Heart right ventricle (tissue), 16 donors: ENCODE results near the gene LYSMD1. TPM values are rescaled to one million over a fixed set of nuclear protein-coding genes. Genes with fewer than 3 reads are reported as not detected.
"Not testable (repeated sequence)": the region's sequence is repeated elsewhere in the genome, so short reads cannot be mapped to it uniquely, and the experiment has no call there.

Source experiments
- ATAC-seq, 8 donors: fragments of 200-7000 bp; cut with Tn5 transposase; one replicate each; pipeline ENCODE4 v1.9.1; 2020; ENCODE audit warnings: mild to moderate bottlenecking in 8 of 8, moderate library complexity in 8 of 8, moderate number of reproducible peaks in 1 of 8
- DNase-seq, 2 donors: peaks; one replicate each; pipeline ENCODE4 v3.0.0-alpha.2; 2020
- H3K27ac ChIP-seq, 10 donors: fragments of 200-600 bp; sonication (generic) in 2 of 10; one replicate each; pipeline versions ENCODE4 v1.5.0 to v1.8.0; 2020 to 2022; ENCODE audit warnings: mild to moderate bottlenecking in 3 of 10
- H3K27me3 ChIP-seq, 7 donors: fragments of 200-600 bp; one replicate each; pipeline ENCODE4 v1.8.0; 2021 to 2022; ENCODE audit warnings: mild to moderate bottlenecking in 2 of 7
- H3K36me3 ChIP-seq, 9 donors: fragments of 200-600 bp; sonication (generic) in 1 of 9; one replicate each; pipeline versions ENCODE4 v1.5.0 to v1.8.0; 2020 to 2022; ENCODE audit warnings: mild to moderate bottlenecking in 2 of 9
- H3K4me1 ChIP-seq, 9 donors: fragments of 200-600 bp; sonication (generic) in 1 of 9; one replicate each; pipeline versions ENCODE4 v1.5.0 to v1.8.0; 2020 to 2022; ENCODE audit warnings: mild to moderate bottlenecking in 4 of 9
- H3K4me3 ChIP-seq, 10 donors: fragments of 200-600 bp; sonication (generic) in 2 of 10; one replicate each; pipeline versions ENCODE4 v1.5.0 to v1.8.0; 2020 to 2022; ENCODE audit warnings: mild to moderate bottlenecking in 7 of 10, moderate library complexity in 2 of 10
- H3K9me3 ChIP-seq, 11 donors: fragments of 200-600 bp in 10 of 11; sonication (generic) in 2 of 11; one replicate each; pipeline versions ENCODE4 v1.5.0 to v1.8.0; 2013 to 2022; ENCODE audit warnings: mild to moderate bottlenecking in 2 of 11, control low read depth in 1 of 11, moderate library complexity in 1 of 11
- WGBS, 2 donors: extraction: QIAGEN DNeasy Blood & Tissue Kit; methylation state at CpG; one replicate each; pipeline ENCODE4 v1.1.7; 2013; ENCODE audit warnings: inconsistent platforms in 1 of 2; 5-methylcytosine and 5-hydroxymethylcytosine counted together
- intact Hi-C, 10 donors: fragments of 100-400 bp; cut with DNase I; formaldehyde crosslinking; loops; one replicate each; pipeline versions ENCODE4 v1.11.1 to v1.14.2; 2022
- polyA plus RNA-seq, 2 donors: library from polyadenylated mRNA; stranded (reverse); fragments of 200-250 nt; gene quantifications; one replicate each; pipeline ENCODE4 v1.2.3, GENCODE V29; 2013
- total RNA-seq, 10 donors: library from RNA; stranded (reverse); fragmentation: NEBNext Ultra II Directional in 3 of 10; extraction: Animal tissue kit (Norgen Biotek cat#: 25700) in 3 of 10; gene quantifications; one replicate each; pipeline versions ENCODE4 v1.2.1 to v1.2.4, GENCODE V29; 2021 to 2023
- TF ChIP-seq, protein P1 (sequence below), 9 donors: fragments of 200-600 bp; sonication (generic) in 2 of 9; IDR thresholded peaks; one replicate each; pipeline versions ENCODE4 v1.5.0 to v1.8.0; 2021 to 2022; ENCODE audit warnings: antibody characterized with exemption in 9 of 9, mild to moderate bottlenecking in 5 of 9, moderate library complexity in 1 of 9
- donor health status: Arrhythmogenic right ventricular cardiomyopathy.
- donor health status: ischemic (EF 13 %, LVEDD 7.1; RV severe dilation, severe dysfunction).
- donor health status: healthy with polysubstance abuse.
- donor health status: DM: no; HTN: yes; CAD: no.
- donor health status: DM: no; HTN: no; CAD: no.
- donor health status: ischemic (EF 25% LVEDD 6.9; RV normal size, moderate dysfunction).
- donor health status: ischemic (EF 25% LVEDD 5.7; RV mildly dilated, moderate dysfunction).
- donor health status: healthy.
- donor health status: DM: yes; HTN: yes; CAD: no.
- donor health status: Ischemic cardiomyopathy.
- donor health status: ischemic (EF 35%, LVEDD 5.7; RV mildly dilated, moderate dysfunction).
- donor health status: nonischemic (EF 11% LVEDD 7.7; RV severe dilation, severe dysfunction).
- donor health status: DM: yes; HTN: yes; CAD: no.
- donor health status: PGD.
- donor health status: ischemic (EF 29% LVEDD 5.4; RV normal size, mild dysfunction).
- donor health status: nonischemic (EF 23%, LVEDD 6.1; RV moderate dilation, normal function).

LYSMD1 gene
- total and polyA plus RNA-seq, 12 donors = 5.7 to 16.5 (median 12.8) TPM

DNA sequence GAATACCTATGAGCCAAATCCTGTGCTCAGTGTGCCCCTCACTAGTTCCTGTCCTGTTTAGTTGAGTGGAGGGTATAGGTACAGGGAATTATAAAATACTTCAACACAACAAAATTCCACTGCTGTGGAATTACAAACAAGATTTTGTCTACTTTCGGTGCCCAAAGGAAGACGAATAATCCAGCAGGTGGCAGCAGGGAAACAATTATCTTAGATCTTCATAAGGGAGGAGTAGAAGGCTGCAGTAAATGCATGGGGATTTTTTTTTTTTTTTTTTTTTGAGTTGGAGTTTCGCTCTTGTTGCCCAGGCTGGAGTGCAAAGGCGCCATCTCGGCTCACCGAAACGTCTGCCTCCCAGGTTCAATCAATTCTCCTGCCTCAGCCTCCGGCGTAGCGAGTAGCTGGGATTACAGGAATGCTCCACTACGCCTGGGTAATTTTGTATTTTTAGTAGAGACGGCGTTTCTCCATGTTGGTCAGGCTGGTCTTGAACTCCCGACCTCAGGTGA lies 30.6 kb upstream of the LYSMD1 start:
- no peaks in the 10 kb centered on the region for H3K27me3 ChIP-seq
- H3K27ac ChIP-seq = peak overlapping the region in 9 of 10 donors; percentile 0 to 68 (median 50)
- intact Hi-C loops = loop anchor here (1.0 to 10.0 kb wide), 7 partner anchors 54 to 208 kb away; partner anchors contain the start of genes PSMD4 (in 5 of the 10) and RFX5 (in 5 of the 10)
- peaks cover 7 to 41% (median 24%) of the 10 kb centered on the region in 9 donors for H3K4me1 ChIP-seq
- 42 to 43% methylated on average over 14 of the region's 14 CpGs for WGBS, 2 donors
- TF ChIP-seq, protein P1, sequence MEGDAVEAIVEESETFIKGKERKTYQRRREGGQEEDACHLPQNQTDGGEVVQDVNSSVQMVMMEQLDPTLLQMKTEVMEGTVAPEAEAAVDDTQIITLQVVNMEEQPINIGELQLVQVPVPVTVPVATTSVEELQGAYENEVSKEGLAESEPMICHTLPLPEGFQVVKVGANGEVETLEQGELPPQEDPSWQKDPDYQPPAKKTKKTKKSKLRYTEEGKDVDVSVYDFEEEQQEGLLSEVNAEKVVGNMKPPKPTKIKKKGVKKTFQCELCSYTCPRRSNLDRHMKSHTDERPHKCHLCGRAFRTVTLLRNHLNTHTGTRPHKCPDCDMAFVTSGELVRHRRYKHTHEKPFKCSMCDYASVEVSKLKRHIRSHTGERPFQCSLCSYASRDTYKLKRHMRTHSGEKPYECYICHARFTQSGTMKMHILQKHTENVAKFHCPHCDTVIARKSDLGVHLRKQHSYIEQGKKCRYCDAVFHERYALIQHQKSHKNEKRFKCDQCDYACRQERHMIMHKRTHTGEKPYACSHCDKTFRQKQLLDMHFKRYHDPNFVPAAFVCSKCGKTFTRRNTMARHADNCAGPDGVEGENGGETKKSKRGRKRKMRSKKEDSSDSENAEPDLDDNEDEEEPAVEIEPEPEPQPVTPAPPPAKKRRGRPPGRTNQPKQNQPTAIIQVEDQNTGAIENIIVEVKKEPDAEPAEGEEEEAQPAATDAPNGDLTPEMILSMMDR (IDR thresholded peaks at IDR 0.05) = peak; percentile 17 to 73 (median 49)
- peak in 1 of 2 donors; percentile 82 for DNase-seq
- H3K36me3 ChIP-seq = no peaks in the 10 kb centered on the region
- ATAC-seq = peak in 6 of 8 donors; percentile 3 to 37 (median 24)
- H3K9me3 ChIP-seq = no peaks in the 10 kb centered on the region
- peak overlapping the region in 6 of 10 donors; percentile 12 to 27 (median 24) for H3K4me3 ChIP-seq

DNA sequence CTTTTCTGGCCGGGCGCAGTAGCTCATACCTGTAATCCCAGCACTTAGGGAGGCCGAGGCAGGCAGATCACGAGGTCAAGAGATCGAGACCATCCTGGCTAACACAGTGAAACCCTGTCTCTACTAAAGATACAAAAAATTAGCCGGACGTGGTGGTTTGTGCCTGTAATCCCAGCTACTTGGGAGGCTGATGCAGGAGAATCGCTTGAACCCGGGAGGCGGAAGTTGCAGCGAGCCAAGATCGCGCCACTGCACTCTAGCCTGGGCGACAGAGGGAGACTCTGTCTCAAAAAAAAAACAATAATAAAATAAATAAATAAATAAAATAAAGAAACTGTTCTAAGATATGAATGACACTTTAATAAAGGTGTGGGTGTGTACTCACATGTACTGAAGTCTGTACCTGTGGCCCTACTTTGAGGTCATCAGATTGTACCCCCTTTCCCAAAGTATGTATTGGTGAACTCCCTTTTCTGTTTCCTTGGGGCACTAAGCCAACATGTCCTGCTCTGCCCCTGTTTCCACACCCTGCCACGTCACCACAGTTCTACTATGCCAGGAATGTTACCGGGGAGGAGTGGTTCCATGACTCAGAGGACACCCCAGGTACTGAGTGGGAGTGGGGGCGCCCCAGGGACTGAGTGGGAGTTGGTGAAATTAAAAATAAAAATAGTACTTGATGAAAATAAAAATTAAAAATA lies 29.3 kb upstream of the LYSMD1 start:
- H3K9me3 ChIP-seq, H3K27me3 ChIP-seq, H3K36me3 ChIP-seq: not testable (repeated sequence)
- peak in 2 of 8 donors; percentile 30 to 33 for ATAC-seq
- WGBS, 2 donors = 61 to 74% methylated on average over 17 of the region's 17 CpGs
- H3K4me3 ChIP-seq = peak overlapping the region in 1 of 10 donors; percentile 23
- peak overlapping the region in 5 of 10 donors; percentile 25 to 65 (median 54) for H3K27ac ChIP-seq
- DNase-seq = peak; percentile 31 to 68
- peaks cover 0 to 34% (median 19%) of the 10 kb centered on the region in 9 donors for H3K4me1 ChIP-seq
- intact Hi-C loops = loop anchor here in 9 of 10 donors (5.0 to 10.0 kb wide), 4 partner anchors 57 to 210 kb away; partner anchors contain the start of genes PSMD4 (in 5 of the 9) and RFX5 (in 5 of the 9)

DNA sequence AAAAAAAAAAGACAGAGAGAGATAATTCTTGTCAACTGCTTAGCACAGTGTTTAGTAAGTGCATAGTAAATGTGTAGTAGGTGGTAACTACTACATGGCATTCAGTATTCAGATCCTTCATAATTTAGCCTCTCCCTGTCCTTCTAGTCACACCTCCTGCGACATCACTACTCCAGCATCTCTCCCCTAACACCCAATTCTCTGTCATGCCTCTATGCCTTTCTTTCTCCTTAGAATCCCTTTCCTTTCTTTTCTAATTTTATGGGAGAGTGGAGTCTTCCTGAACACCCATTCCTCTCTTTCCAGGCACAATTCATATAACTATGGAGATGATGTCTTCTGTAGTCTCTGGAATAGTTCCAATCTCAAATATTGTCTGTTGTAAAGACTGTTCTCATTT lies 28.2 kb upstream of the LYSMD1 start:
- Histone ChIP-seq H3K27ac (no peak overlapping the region), H3K4me3 (no peak overlapping the region), H3K4me1 (peaks cover 0 to 29% (median 16%) of the 10 kb centered on the region in 9 donors), H3K9me3 (no peaks in the 10 kb centered on the region), H3K27me3 (no peaks in the 10 kb centered on the region), H3K36me3 (no peaks in the 10 kb centered on the region)
- WGBS, 2 donors = 68 to 78% methylated on average over 1 of the region's 1 CpG
- no peak for DNase-seq
- TF ChIP-seq, protein P1 (IDR thresholded peaks at IDR 0.05) = no peak
- no peak for ATAC-seq
- intact Hi-C loops = loop anchor here in 5 of 10 donors (10.0 kb wide), 2 partner anchors 151 to 211 kb away; partner anchors contain the start of gene RFX5 (in 5 of the 5)

DNA sequence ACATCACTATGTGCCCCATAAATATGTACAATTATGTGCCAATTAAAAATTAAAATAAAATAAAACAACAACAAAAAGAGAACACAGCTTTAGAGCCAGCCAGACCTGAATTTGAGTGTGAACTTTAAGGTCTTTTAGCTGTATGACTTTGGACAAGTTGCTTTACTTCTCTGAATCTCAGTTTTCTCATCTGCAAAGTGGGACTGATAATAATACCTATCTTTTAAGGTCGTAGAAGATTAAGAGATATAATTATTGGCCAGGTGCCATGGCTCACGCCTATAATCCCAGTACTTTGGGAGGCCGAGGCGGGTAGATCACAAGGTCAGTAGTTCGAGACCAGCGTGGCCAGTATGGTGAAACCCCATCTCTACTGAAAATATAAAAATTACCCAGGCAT lies 27.6 kb upstream of the LYSMD1 start:
- Histone ChIP-seq H3K4me3 (no peak overlapping the region), H3K27ac (no peak overlapping the region), H3K36me3 (no peaks in the 10 kb centered on the region), H3K27me3 (no peaks in the 10 kb centered on the region), H3K9me3 (no peaks in the 10 kb centered on the region), H3K4me1 (peaks cover 0 to 35% (median 22%) of the 10 kb centered on the region in 9 donors)
- ATAC-seq (no peak), DNase-seq (no peak)
- WGBS, 2 donors = 63 to 84% methylated on average over 6 of the region's 6 CpGs
- intact Hi-C loops = loop anchor here in 5 of 10 donors (10.0 kb wide), 2 partner anchors 151 to 211 kb away; partner anchors contain the start of gene RFX5 (in 5 of the 5)
- TF ChIP-seq, protein P1 (IDR thresholded peaks at IDR 0.05) = no peak
